ENCODE results near the gene CENPT.
"Not testable (repeated sequence)": the region's sequence is repeated elsewhere in the genome, so short reads cannot be mapped to it uniquely, and the experiment has no call there.

Gene CENPT

DNA sequence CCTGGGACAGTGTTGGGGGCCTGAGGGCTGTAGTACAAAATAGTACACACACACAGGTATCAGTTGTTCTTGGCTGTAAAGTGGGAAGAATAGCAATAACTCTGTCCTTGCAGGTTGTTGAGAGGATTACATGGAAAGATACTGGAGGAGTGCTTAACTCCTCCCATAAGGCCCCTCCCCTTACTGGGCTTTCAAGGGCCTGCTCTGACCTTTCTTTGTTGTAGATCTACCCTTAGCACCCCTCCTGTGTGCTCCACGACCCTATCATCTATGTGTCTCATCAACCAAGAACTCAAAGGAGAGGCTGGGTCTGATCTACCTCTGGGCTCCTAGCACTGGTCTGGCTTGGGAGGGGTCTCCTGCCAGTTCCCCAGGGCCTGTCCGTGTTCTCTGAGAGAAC is 17.1 kb upstream of the CENPT start:
- no peak overlapping the region for H3K9ac ChIP-seq (ENCODE audit: low read depth in 1 of 2, low read length in 2 of 2)
- no peak overlapping the region for H3K4me3 ChIP-seq (ENCODE audit: low read length in 2 of 2)
- H3K27ac ChIP-seq (ENCODE audit: low read depth in 2 of 2, low read length in 2 of 2): no peak overlapping the region
- H3K27me3 ChIP-seq (ENCODE audit: control insufficient read depth in 2 of 2, insufficient read depth in 2 of 2, low read length in 2 of 2): no peaks in the 10 kb centered on the region
- peaks cover 2 to 14% of the 10 kb centered on the region in 2 donors for H3K4me1 ChIP-seq (ENCODE audit: control insufficient read depth in 2 of 2, insufficient read depth in 2 of 2, low read length in 2 of 2)
- H3K9me3 ChIP-seq (ENCODE audit: control insufficient read depth in 2 of 2, low read length in 2 of 2): no peaks in the 10 kb centered on the region
- H3K36me3 ChIP-seq (ENCODE audit: control insufficient read depth in 2 of 2, insufficient read depth in 2 of 2, low read length in 2 of 2): peaks cover 29% of the 10 kb centered on the region in 2 donors

- not testable (repeated sequence) for H3K27ac ChIP-seq (ENCODE audit: low read depth in 2 of 2, low read length in 2 of 2); H3K27me3 ChIP-seq (ENCODE audit: control insufficient read depth in 2 of 2, insufficient read depth in 2 of 2, low read length in 2 of 2); H3K4me3 ChIP-seq (ENCODE audit: low read length in 2 of 2); H3K9ac ChIP-seq (ENCODE audit: low read depth in 1 of 2, low read length in 2 of 2); H3K9me3 ChIP-seq (ENCODE audit: control insufficient read depth in 2 of 2, low read length in 2 of 2)
- Histone ChIP-seq H3K4me1 (ENCODE audit: control insufficient read depth in 2 of 2, insufficient read depth in 2 of 2, low read length in 2 of 2) (peaks cover 2 to 14% of the 10 kb centered on the region in 2 donors), H3K36me3 (ENCODE audit: control insufficient read depth in 2 of 2, insufficient read depth in 2 of 2, low read length in 2 of 2) (peaks cover 28 to 29% of the 10 kb centered on the region in 2 donors)
Observed at GRCh38 chr16:67864044-67864443, 16.6 kb upstream of the CENPT start.

- H3K4me3 ChIP-seq (ENCODE audit: low read length in 2 of 2): no peak overlapping the region
Observed at GRCh38 chr16:67862623-67863583, 15.4 kb upstream of the CENPT start.

DNA sequence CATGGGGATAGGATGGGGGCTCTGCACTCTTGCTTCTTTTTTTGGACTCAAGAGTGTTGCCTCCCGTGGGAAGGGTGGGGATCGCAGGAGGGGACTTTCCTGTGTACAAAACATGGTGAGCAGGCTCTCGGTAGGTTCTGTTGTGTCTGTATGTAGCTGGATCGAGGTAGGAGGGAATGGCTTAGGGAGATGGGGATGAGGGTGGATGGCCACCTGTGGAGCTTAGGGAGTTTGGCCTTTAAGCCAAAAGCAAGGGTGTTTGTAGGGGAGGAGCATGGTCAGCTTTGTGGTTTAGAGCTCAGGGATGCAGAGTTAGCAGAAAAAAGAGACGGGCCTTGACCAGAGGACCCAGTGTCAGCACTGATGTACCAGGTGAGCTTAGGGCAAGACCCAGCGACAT is 14.4 kb upstream of the CENPT start:
- Histone ChIP-seq H3K4me3 (ENCODE audit: low read length in 2 of 2) (no peak overlapping the region), H3K9me3 (ENCODE audit: control insufficient read depth in 2 of 2, low read length in 2 of 2) (no peaks in the 10 kb centered on the region), H3K27ac (ENCODE audit: low read depth in 2 of 2, low read length in 2 of 2) (no peak overlapping the region), H3K4me1 (ENCODE audit: control insufficient read depth in 2 of 2, insufficient read depth in 2 of 2, low read length in 2 of 2) (peaks cover 21 to 31% of the 10 kb centered on the region in 2 donors), H3K9ac (ENCODE audit: low read depth in 1 of 2, low read length in 2 of 2) (no peak overlapping the region), H3K27me3 (ENCODE audit: control insufficient read depth in 2 of 2, insufficient read depth in 2 of 2, low read length in 2 of 2) (no peaks in the 10 kb centered on the region), H3K36me3 (ENCODE audit: control insufficient read depth in 2 of 2, insufficient read depth in 2 of 2, low read length in 2 of 2) (peaks cover 12 to 14% of the 10 kb centered on the region in 2 donors)

More at GRCh38 chr16:67862623-67863583, 15.4 kb upstream of the CENPT start:
- Histone ChIP-seq H3K4me1 (ENCODE audit: control insufficient read depth in 2 of 2, insufficient read depth in 2 of 2, low read length in 2 of 2) (peaks cover 11 to 21% of the 10 kb centered on the region in 2 donors), H3K27me3 (ENCODE audit: control insufficient read depth in 2 of 2, insufficient read depth in 2 of 2, low read length in 2 of 2) (no peaks in the 10 kb centered on the region), H3K9me3 (ENCODE audit: control insufficient read depth in 2 of 2, low read length in 2 of 2) (no peaks in the 10 kb centered on the region), H3K9ac (ENCODE audit: low read depth in 1 of 2, low read length in 2 of 2) (no peak overlapping the region), H3K36me3 (ENCODE audit: control insufficient read depth in 2 of 2, insufficient read depth in 2 of 2, low read length in 2 of 2) (peaks cover 18 to 20% of the 10 kb centered on the region in 2 donors), H3K27ac (ENCODE audit: low read depth in 2 of 2, low read length in 2 of 2) (peak overlapping the region; percentile 10 to 48)

GRCh38 chr16:67860589-67861398 is 13.3 kb upstream of the CENPT start:
- Histone ChIP-seq H3K9ac (ENCODE audit: low read depth in 1 of 2, low read length in 2 of 2) (no peak overlapping the region), H3K27ac (ENCODE audit: low read depth in 2 of 2, low read length in 2 of 2) (peak overlapping the region in 1 of 2 donors; percentile 29), H3K4me1 (ENCODE audit: control insufficient read depth in 2 of 2, insufficient read depth in 2 of 2, low read length in 2 of 2) (peaks cover 21 to 33% of the 10 kb centered on the region in 2 donors), H3K27me3 (ENCODE audit: control insufficient read depth in 2 of 2, insufficient read depth in 2 of 2, low read length in 2 of 2) (no peaks in the 10 kb centered on the region), H3K36me3 (ENCODE audit: control insufficient read depth in 2 of 2, insufficient read depth in 2 of 2, low read length in 2 of 2) (peaks cover 6 to 12% of the 10 kb centered on the region in 2 donors), H3K4me3 (ENCODE audit: low read length in 2 of 2) (no peak overlapping the region), H3K9me3 (ENCODE audit: control insufficient read depth in 2 of 2, low read length in 2 of 2) (no peaks in the 10 kb centered on the region)

GRCh38 chr16:67858500-67858899 is 11.0 kb upstream of the CENPT start:
- Histone ChIP-seq H3K4me3 (ENCODE audit: low read length in 2 of 2) (no peak overlapping the region), H3K27ac (ENCODE audit: low read depth in 2 of 2, low read length in 2 of 2) (peak overlapping the region; percentile 73 to 76), H3K36me3 (ENCODE audit: control insufficient read depth in 2 of 2, insufficient read depth in 2 of 2, low read length in 2 of 2) (peaks cover 0 to 6% of the 10 kb centered on the region in 2 donors), H3K9me3 (ENCODE audit: control insufficient read depth in 2 of 2, low read length in 2 of 2) (no peaks in the 10 kb centered on the region), H3K9ac (ENCODE audit: low read depth in 1 of 2, low read length in 2 of 2) (peak overlapping the region in 1 of 2 donors; percentile 23), H3K4me1 (ENCODE audit: control insufficient read depth in 2 of 2, insufficient read depth in 2 of 2, low read length in 2 of 2) (peaks cover 21 to 33% of the 10 kb centered on the region in 2 donors), H3K27me3 (ENCODE audit: control insufficient read depth in 2 of 2, insufficient read depth in 2 of 2, low read length in 2 of 2) (no peaks in the 10 kb centered on the region)

GRCh38 chr16:67857547-67858233 is 10.2 kb upstream of the CENPT start:
- Histone ChIP-seq H3K4me1 (ENCODE audit: control insufficient read depth in 2 of 2, insufficient read depth in 2 of 2, low read length in 2 of 2) (peaks cover 21 to 33% of the 10 kb centered on the region in 2 donors), H3K27ac (ENCODE audit: low read depth in 2 of 2, low read length in 2 of 2) (peak overlapping the region; percentile 76), H3K27me3 (ENCODE audit: control insufficient read depth in 2 of 2, insufficient read depth in 2 of 2, low read length in 2 of 2) (no peaks in the 10 kb centered on the region), H3K4me3 (ENCODE audit: low read length in 2 of 2) (no peak overlapping the region), H3K9me3 (ENCODE audit: control insufficient read depth in 2 of 2, low read length in 2 of 2) (no peaks in the 10 kb centered on the region), H3K9ac (ENCODE audit: low read depth in 1 of 2, low read length in 2 of 2) (peak overlapping the region in 1 of 2 donors; percentile 23), H3K36me3 (ENCODE audit: control insufficient read depth in 2 of 2, insufficient read depth in 2 of 2, low read length in 2 of 2) (peaks cover 0 to 6% of the 10 kb centered on the region in 2 donors)

DNA sequence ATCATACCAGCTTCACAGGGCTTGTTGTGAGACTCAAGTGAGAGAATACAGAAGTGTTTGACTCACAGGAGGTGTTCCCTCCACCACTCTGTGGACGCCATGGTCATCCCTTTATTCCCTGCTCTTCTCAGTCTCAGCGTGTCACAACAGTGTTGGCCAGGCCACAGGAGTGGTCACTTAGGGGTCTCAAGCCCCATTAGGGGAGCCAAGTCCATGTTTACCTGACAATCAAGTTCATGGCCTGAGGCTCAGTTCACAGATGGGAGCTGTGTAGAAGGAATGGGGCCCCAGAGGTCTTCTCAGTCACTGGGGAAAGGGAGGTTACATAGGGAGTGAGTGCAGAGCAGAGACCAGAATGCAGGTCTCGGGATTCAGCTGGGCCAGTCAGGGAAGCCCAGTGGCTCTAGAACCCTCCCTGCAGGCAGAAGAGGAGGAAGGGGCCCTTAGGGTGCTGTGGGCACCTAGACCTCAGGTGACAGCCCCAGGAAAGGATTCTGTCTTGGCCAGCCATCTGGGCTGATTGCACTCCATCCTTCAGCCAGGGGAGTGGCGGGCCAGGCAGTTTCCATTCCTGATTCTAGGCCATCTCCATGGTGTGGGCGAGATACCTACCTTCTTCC is 9.5 kb upstream of the CENPT start:
- Histone ChIP-seq H3K27ac (ENCODE audit: low read depth in 2 of 2, low read length in 2 of 2) (peak overlapping the region; percentile 38 to 76), H3K36me3 (ENCODE audit: control insufficient read depth in 2 of 2, insufficient read depth in 2 of 2, low read length in 2 of 2) (peaks cover 0 to 6% of the 10 kb centered on the region in 2 donors)

GRCh38 chr16:67855789-67856188 is 8.3 kb upstream of the CENPT start:
- peaks cover 0 to 6% of the 10 kb centered on the region in 2 donors for H3K36me3 ChIP-seq (ENCODE audit: control insufficient read depth in 2 of 2, insufficient read depth in 2 of 2, low read length in 2 of 2)
- no peaks in the 10 kb centered on the region for H3K9me3 ChIP-seq (ENCODE audit: control insufficient read depth in 2 of 2, low read length in 2 of 2)
- no peak overlapping the region for H3K27ac ChIP-seq (ENCODE audit: low read depth in 2 of 2, low read length in 2 of 2)
- H3K9ac ChIP-seq (ENCODE audit: low read depth in 1 of 2, low read length in 2 of 2): no peak overlapping the region
- H3K4me1 ChIP-seq (ENCODE audit: control insufficient read depth in 2 of 2, insufficient read depth in 2 of 2, low read length in 2 of 2): peaks cover 19 to 23% of the 10 kb centered on the region in 2 donors
- no peaks in the 10 kb centered on the region for H3K27me3 ChIP-seq (ENCODE audit: control insufficient read depth in 2 of 2, insufficient read depth in 2 of 2, low read length in 2 of 2)
- no peak overlapping the region for H3K4me3 ChIP-seq (ENCODE audit: low read length in 2 of 2)

More for the DNA sequence above, 9.5 kb upstream of the CENPT start:
- Histone ChIP-seq H3K9me3 (ENCODE audit: control insufficient read depth in 2 of 2, low read length in 2 of 2) (no peaks in the 10 kb centered on the region), H3K4me1 (ENCODE audit: control insufficient read depth in 2 of 2, insufficient read depth in 2 of 2, low read length in 2 of 2) (peaks cover 21 to 31% of the 10 kb centered on the region in 2 donors), H3K4me3 (ENCODE audit: low read length in 2 of 2) (no peak overlapping the region), H3K27me3 (ENCODE audit: control insufficient read depth in 2 of 2, insufficient read depth in 2 of 2, low read length in 2 of 2) (no peaks in the 10 kb centered on the region), H3K9ac (ENCODE audit: low read depth in 1 of 2, low read length in 2 of 2) (no peak overlapping the region)
